H7 (cell line): ENCODE measurements around the gene ST14. TPM values are rescaled to one million over a fixed set of nuclear protein-coding genes. Genes with fewer than 3 reads are reported as not detected.
"Not testable (repeated sequence)": the region's sequence is repeated elsewhere in the genome, so short reads cannot be mapped to it uniquely, and the experiment has no call there.

Experiments
- DNase-seq: peaks from one replicate; pipeline ENCODE4 v3.0.0; 2012
- H3K27me3 ChIP-seq: 2 replicates; pipeline ENCODE4 v1.6.0; 2011; ENCODE audit warnings: mild to moderate bottlenecking, low read length; ENCODE audit not compliant: control insufficient read depth, insufficient read depth
- H3K36me3 ChIP-seq: replicated peaks from 2 replicates; pipeline ENCODE4 v1.5.1; 2011; ENCODE audit warnings: low read length; ENCODE audit not compliant: control insufficient read depth, insufficient read depth
- H3K4me3 ChIP-seq: 2 replicates; pipeline ENCODE4 v1.5.1; 2011; ENCODE audit warnings: low read depth, mild to moderate bottlenecking, control low read depth, low read length, moderate library complexity; ENCODE audit not compliant: insufficient read depth
- total RNA-seq: library from RNA; depleted of rRNA; stranded (reverse); fragments of >200 nt; shearing (Covaris generic); gene quantifications from 2 replicates; pipeline ENCODE4 v1.2.3, GENCODE V29; 2014; rRNA removed

ST14 gene
- total RNA-seq, 1 experiment from 2014 or later = 4.5 TPM

GRCh38 chr11:130249929-130250328 is 90.3 kb downstream of the ST14 start:
- H3K36me3 ChIP-seq, H3K27me3 ChIP-seq, DNase-seq, H3K4me3 ChIP-seq: not testable (repeated sequence)

GRCh38 chr11:130251763-130252162 is 92.2 kb downstream of the ST14 start:
- H3K27me3 ChIP-seq, H3K36me3 ChIP-seq, DNase-seq, H3K4me3 ChIP-seq: not testable (repeated sequence)

Other genes starting within 250 kb of the ST14 start
- 10.6 and 13.0 TPM in 2 replicates for gene PRDM10, start 156.9 kb upstream of the ST14 start, total RNA-seq
- gene APLP2, start 89.9 kb upstream of the ST14 start, total RNA-seq = 252 and 257 TPM in 2 replicates
- gene ZBTB44, start 155.1 kb downstream of the ST14 start, total RNA-seq = 37.1 and 43.9 TPM in 2 replicates